ENCODE measurements around the gene GPATCH8. TPM values are rescaled to one million over a fixed set of nuclear protein-coding genes. Genes with fewer than 3 reads are reported as not detected.
A peak's percentile ranks its signal among the peaks of the same experiment; 100 is the strongest.
"Not testable (repeated sequence)": the region's sequence is repeated elsewhere in the genome, so short reads cannot be mapped to it uniquely, and the experiment has no call there.

GPATCH8 gene
- total RNA-seq, 2 donors from 2014 or later = 63.4 to 79.6 TPM

DNA sequence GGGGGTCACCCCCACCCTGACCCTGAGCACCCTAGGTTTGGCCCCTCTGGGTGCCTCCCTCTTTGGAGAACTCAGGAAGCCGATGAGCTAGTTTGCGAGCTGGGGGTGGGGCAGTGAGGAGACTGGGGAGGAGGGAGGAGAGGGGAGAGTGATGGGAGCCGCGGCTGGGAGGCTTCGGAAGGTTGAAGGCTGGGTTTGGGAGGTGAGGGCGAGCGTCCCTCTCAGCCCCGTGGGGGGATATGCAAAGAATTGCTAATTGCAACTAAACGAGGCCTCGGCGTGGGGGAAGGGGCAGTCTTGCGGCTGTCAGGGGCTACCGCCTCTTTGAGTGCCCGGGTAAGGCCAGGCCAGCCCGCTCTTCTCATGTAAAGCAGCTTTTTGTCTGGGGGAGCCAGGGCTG lies 36.5 kb upstream of the GPATCH8 start:
- peaks cover 36% of the 10 kb centered on the region for H3K27me3 Mint-ChIP-seq
- DNase-seq = no peak
- H3K9me3 ChIP-seq (ENCODE audit: control insufficient read depth, low read length, poor library complexity, severe bottlenecking) = no peaks in the 10 kb centered on the region
- H3K4me1 Mint-ChIP-seq = no peaks in the 10 kb centered on the region
- no peak for ATAC-seq
- H3K27ac Mint-ChIP-seq = peak overlapping the region; percentile 74
- peaks cover 2% of the 10 kb centered on the region for H3K36me3 Mint-ChIP-seq (ENCODE audit: low read depth)
- no peak overlapping the region for H3K4me3 Mint-ChIP-seq

DNA sequence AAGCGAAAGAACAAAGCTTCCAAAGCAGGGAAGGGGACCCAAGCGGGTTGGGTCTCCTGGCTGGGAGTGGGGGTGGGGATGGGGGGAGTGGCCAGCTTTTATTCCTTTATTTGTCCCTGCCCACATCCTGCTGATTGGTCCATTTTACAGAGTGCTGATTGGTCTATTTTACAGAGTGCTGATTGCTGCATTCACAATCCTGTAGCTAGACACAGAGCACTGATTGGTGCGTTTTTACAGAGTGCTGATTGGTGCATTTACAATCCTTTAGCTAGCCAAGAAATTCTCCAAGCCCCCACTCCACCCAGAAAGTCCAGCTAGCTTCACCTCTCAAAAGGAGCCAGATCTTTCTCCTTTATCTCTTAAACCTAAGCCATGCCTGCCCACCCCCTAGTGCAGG lies 34.7 kb upstream of the GPATCH8 start:
- not testable (repeated sequence) for DNase-seq; H3K27ac Mint-ChIP-seq; H3K4me1 Mint-ChIP-seq; H3K9me3 ChIP-seq (ENCODE audit: control insufficient read depth, low read length, poor library complexity, severe bottlenecking); ATAC-seq; H3K4me3 Mint-ChIP-seq; H3K36me3 Mint-ChIP-seq (ENCODE audit: low read depth)
- H3K27me3 Mint-ChIP-seq = peaks cover 21% of the 10 kb centered on the region

GRCh38 chr17:44536090-44536953 lies 33.1 kb upstream of the GPATCH8 start:
- Mint-ChIP-seq H3K4me1 (peaks cover 8% of the 10 kb centered on the region), H3K27ac (no peak overlapping the region), H3K4me3 (no peak overlapping the region), H3K36me3 (ENCODE audit: low read depth) (peaks cover 4% of the 10 kb centered on the region), H3K27me3 (peaks cover 11% of the 10 kb centered on the region)
- no peak for DNase-seq
- no peak for ATAC-seq
- H3K9me3 ChIP-seq (ENCODE audit: control insufficient read depth, low read length, poor library complexity, severe bottlenecking) = no peaks in the 10 kb centered on the region

DNA sequence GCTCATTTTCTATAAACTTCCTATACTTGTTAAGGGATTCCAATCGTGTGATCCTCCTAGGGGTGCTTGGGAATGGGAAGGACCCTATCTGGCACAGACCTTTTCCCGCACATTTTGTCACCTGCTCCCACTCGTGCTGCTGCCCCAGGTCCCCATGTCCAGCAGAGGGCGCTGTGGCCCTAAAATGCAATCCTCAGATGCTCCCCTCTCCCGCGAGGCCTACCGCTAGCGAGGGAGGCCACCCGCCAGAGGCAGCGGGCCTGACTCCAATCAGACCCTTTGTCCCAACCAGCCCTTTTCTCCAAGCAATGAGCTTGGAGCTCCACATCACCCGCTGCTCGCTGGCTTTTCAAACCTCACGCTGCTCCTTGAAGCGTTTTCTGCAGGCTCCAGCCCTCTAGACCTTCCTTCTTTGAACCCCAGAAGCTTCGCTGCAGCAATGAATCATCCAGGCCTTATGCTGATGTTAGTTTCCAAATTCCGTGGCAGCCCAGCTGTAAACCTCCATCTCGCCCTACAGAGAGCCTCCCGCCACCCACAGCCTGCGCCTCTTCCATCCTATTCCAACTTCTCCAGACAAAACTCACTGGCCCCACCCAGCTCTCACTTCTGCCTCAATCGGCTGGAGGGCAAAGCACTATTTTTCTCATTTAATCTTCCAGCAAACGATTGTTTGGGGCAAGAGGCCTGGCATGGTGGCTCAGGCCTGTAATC lies 30.5 kb upstream of the GPATCH8 start:
- Mint-ChIP-seq H3K4me3 (peak overlapping the region; percentile 39), H3K36me3 (ENCODE audit: low read depth) (peaks cover 2% of the 10 kb centered on the region), H3K4me1 (peaks cover 8% of the 10 kb centered on the region), H3K27ac (peak overlapping the region; percentile 84), H3K27me3 (no peaks in the 10 kb centered on the region)
- no peaks in the 10 kb centered on the region for H3K9me3 ChIP-seq (ENCODE audit: control insufficient read depth, low read length, poor library complexity, severe bottlenecking)
- peak; percentile 68 to 86 (median 74) for DNase-seq
- peak; percentile 97 for ATAC-seq

- Mint-ChIP-seq H3K4me1 (peaks cover 8% of the 10 kb centered on the region), H3K27ac (no peak overlapping the region), H3K27me3 (peaks cover 7% of the 10 kb centered on the region), H3K4me3 (no peak overlapping the region), H3K36me3 (ENCODE audit: low read depth) (peaks cover 5% of the 10 kb centered on the region)
- no peak for ATAC-seq
- H3K9me3 ChIP-seq (ENCODE audit: control insufficient read depth, low read length, poor library complexity, severe bottlenecking) = no peaks in the 10 kb centered on the region
- DNase-seq = no peak
Measured at GRCh38 chr17:44530896-44531418, 27.8 kb upstream of the GPATCH8 start.

- H3K9me3 ChIP-seq (ENCODE audit: control insufficient read depth, low read length, poor library complexity, severe bottlenecking) = no peaks in the 10 kb centered on the region
- no peak for DNase-seq
Measured at GRCh38 chr17:44529864-44530263, 26.7 kb upstream of the GPATCH8 start.

DNA sequence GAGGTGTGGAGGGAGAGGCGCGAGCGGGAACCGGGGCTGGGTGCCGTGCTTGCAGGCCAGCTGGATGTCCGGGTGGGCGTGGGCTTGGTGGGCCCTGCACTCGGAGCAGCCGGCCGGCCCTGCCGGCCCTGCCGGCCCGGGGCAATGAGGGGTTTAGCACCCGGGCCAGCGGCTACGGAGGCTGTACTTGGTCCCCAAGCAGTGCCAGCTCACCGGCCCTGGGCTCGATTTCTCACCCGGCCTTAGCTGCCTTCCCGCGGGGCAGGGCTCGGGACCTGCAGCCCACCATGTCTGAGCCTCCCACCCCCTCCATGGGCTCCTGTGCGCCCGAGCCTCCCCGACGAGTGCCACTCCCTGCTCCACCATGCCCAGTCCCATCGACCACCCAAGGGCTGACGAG lies 24.7 kb upstream of the GPATCH8 start:
- no peak for DNase-seq
- ATAC-seq = no peak
- H3K36me3 Mint-ChIP-seq (ENCODE audit: low read depth) = peaks cover 6% of the 10 kb centered on the region
- no peak overlapping the region for H3K27ac Mint-ChIP-seq
- no peaks in the 10 kb centered on the region for H3K9me3 ChIP-seq (ENCODE audit: control insufficient read depth, low read length, poor library complexity, severe bottlenecking)
- no peak overlapping the region for H3K4me3 Mint-ChIP-seq
- H3K27me3 Mint-ChIP-seq = peaks cover 13% of the 10 kb centered on the region
- H3K4me1 Mint-ChIP-seq = no peaks in the 10 kb centered on the region

More at GRCh38 chr17:44529864-44530263, 26.7 kb upstream of the GPATCH8 start:
- Mint-ChIP-seq H3K27me3 (peaks cover 13% of the 10 kb centered on the region), H3K36me3 (ENCODE audit: low read depth) (peaks cover 9% of the 10 kb centered on the region), H3K27ac (no peak overlapping the region), H3K4me1 (peaks cover 8% of the 10 kb centered on the region), H3K4me3 (no peak overlapping the region)
- no peak for ATAC-seq

- H3K9me3 ChIP-seq (ENCODE audit: control insufficient read depth, low read length, poor library complexity, severe bottlenecking) = no peaks in the 10 kb centered on the region
- H3K36me3 Mint-ChIP-seq (ENCODE audit: low read depth) = peaks cover 6% of the 10 kb centered on the region
- peaks cover 13% of the 10 kb centered on the region for H3K27me3 Mint-ChIP-seq
- no peak for DNase-seq
- no peak for ATAC-seq
- no peak overlapping the region for H3K27ac Mint-ChIP-seq
- H3K4me3 Mint-ChIP-seq = no peak overlapping the region
- H3K4me1 Mint-ChIP-seq = no peaks in the 10 kb centered on the region
Measured at GRCh38 chr17:44527102-44527501, 23.9 kb upstream of the GPATCH8 start.

- H3K4me1 Mint-ChIP-seq = no peaks in the 10 kb centered on the region
- no peak overlapping the region for H3K4me3 Mint-ChIP-seq
- ATAC-seq (no peak), DNase-seq (no peak)
- H3K9me3 ChIP-seq (ENCODE audit: control insufficient read depth, low read length, poor library complexity, severe bottlenecking) = no peaks in the 10 kb centered on the region
- peaks cover 30% of the 10 kb centered on the region for H3K27me3 Mint-ChIP-seq
- H3K36me3 Mint-ChIP-seq (ENCODE audit: low read depth) = peaks cover 6% of the 10 kb centered on the region
- H3K27ac Mint-ChIP-seq = no peak overlapping the region
Measured at GRCh38 chr17:44523672-44523972, 20.4 kb upstream of the GPATCH8 start.

DNA sequence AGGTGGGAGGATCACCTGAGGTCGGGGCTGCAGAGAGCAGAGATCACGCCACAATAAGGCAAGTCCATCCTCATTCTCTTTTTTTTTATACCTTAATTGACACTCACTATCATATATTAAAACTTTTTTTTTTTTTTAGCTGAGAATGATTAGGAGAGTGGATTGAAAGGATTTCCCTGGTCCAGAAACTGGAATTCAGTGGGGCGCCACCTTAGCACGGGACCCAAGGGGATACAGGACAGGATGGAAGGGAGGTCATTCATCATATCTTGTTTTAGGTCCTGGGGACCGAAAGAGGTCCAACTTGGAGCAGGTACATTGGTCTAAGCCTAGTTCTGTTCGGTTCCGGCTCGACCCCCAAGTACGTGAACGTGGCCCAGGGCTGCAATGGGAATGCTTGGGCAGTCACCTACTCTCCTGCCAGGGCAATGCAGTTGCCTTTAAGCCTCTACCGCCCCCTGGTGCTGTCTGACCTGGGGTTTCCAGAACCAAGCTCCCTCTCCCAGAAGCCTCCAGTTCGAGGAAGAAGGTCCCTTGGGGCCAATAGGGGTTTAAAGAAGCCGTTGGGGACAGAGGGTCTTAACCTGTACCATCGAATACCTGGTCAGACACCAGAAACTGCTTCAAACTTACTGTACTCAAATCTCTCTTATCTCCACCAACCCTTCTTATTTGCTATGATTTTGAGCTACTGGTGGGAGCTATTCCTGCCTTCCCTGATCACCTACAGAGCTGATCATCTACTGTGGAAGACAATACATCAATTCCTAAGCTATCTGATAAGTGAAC lies 19.9 kb upstream of the GPATCH8 start:
- Mint-ChIP-seq H3K27ac (no peak overlapping the region), H3K4me1 (no peaks in the 10 kb centered on the region), H3K4me3 (no peak overlapping the region), H3K36me3 (ENCODE audit: low read depth) (peaks cover 6% of the 10 kb centered on the region), H3K27me3 (peaks cover 33% of the 10 kb centered on the region)
- DNase-seq (peak in 1 of 3 donors; percentile 26), ATAC-seq (no peak)
- no peaks in the 10 kb centered on the region for H3K9me3 ChIP-seq (ENCODE audit: control insufficient read depth, low read length, poor library complexity, severe bottlenecking)

DNA sequence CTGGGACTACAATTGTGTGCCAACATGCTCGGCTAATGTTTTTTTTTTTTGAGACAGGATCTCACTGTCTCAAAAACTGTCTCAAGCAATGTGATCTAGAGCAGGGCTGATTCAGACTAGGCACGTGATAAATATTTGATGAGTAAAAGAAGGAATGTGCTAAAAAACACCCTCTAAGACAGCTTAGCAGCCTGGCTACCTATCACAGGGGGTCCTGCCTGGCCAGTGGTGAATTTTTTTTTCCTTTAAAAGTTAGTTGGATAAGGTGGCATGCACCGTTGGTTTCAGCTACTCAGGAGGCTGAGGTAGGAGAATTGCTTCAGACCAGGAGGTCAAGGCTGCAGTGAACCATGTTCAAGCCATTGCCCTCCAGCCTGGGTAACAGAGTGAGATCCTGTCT lies 14.8 kb upstream of the GPATCH8 start:
- DNase-seq (no peak), ATAC-seq (no peak)
- H3K9me3 ChIP-seq (ENCODE audit: control insufficient read depth, low read length, poor library complexity, severe bottlenecking) = no peaks in the 10 kb centered on the region
- H3K36me3 Mint-ChIP-seq (ENCODE audit: low read depth) = peaks cover 4% of the 10 kb centered on the region
- H3K4me1 Mint-ChIP-seq = no peaks in the 10 kb centered on the region
- no peak overlapping the region for H3K27ac Mint-ChIP-seq
- no peak overlapping the region for H3K4me3 Mint-ChIP-seq
- peaks cover 40% of the 10 kb centered on the region for H3K27me3 Mint-ChIP-seq

GRCh38 chr17:44511241-44512134 lies 8.3 kb upstream of the GPATCH8 start:
- not testable (repeated sequence) for H3K27ac Mint-ChIP-seq; DNase-seq; H3K4me3 Mint-ChIP-seq; H3K36me3 Mint-ChIP-seq (ENCODE audit: low read depth); H3K9me3 ChIP-seq (ENCODE audit: control insufficient read depth, low read length, poor library complexity, severe bottlenecking); ATAC-seq; H3K27me3 Mint-ChIP-seq; H3K4me1 Mint-ChIP-seq
